Tibial nerve (tissue), 4 donors: Measurements from ENCODE around the gene PGK1.

Experiments
- CTCF ChIP-seq, 5 experiments: fragments of 200-600 bp in 3 of 5; fragments of 450-650 bp in 2 of 5; sonication (generic) in 3 of 5; IDR thresholded peaks; one replicate each; pipeline ENCODE4 v1.5.1; 2016 to 2019; ENCODE audit warnings: antibody characterized with exemption in 5 of 5, mild to moderate bottlenecking in 3 of 5, moderate library complexity in 2 of 5
- EP300 ChIP-seq, 2 donors: sonication (generic); formaldehyde crosslinking; IDR thresholded peaks; one replicate each; pipeline ENCODE4 v1.6.1; 2017; ENCODE audit warnings: antibody characterized with exemption in 2 of 2, mild to moderate bottlenecking in 1 of 2
- POLR2A ChIP-seq, 2 donors: fragments of 450-650 bp; IDR thresholded peaks; one replicate each; pipeline ENCODE4 v1.6.1; 2017; ENCODE audit warnings: antibody characterized with exemption in 2 of 2, mild to moderate bottlenecking in 2 of 2, moderate library complexity in 2 of 2

GRCh38 chrX:78165425-78165824, 61.4 kb downstream of the PGK1 start:
- no peak for TF ChIP-seq CTCF (IDR thresholded peaks at IDR 0.05)
- no peak for TF ChIP-seq POLR2A (IDR thresholded peaks at IDR 0.05)
- TF ChIP-seq EP300 (IDR thresholded peaks at IDR 0.05), result no peak
